ENCODE measurements around the gene STXBP1. TPM values are rescaled to one million over a fixed set of nuclear protein-coding genes. Genes with fewer than 3 reads are reported as not detected.

The STXBP1 gene
- total and polyA plus RNA-seq, 2 of the 13 experiments (the other 11 are each of a cell fraction or from before 2014, with no cell fraction given) = 2.9 TPM

DNA sequence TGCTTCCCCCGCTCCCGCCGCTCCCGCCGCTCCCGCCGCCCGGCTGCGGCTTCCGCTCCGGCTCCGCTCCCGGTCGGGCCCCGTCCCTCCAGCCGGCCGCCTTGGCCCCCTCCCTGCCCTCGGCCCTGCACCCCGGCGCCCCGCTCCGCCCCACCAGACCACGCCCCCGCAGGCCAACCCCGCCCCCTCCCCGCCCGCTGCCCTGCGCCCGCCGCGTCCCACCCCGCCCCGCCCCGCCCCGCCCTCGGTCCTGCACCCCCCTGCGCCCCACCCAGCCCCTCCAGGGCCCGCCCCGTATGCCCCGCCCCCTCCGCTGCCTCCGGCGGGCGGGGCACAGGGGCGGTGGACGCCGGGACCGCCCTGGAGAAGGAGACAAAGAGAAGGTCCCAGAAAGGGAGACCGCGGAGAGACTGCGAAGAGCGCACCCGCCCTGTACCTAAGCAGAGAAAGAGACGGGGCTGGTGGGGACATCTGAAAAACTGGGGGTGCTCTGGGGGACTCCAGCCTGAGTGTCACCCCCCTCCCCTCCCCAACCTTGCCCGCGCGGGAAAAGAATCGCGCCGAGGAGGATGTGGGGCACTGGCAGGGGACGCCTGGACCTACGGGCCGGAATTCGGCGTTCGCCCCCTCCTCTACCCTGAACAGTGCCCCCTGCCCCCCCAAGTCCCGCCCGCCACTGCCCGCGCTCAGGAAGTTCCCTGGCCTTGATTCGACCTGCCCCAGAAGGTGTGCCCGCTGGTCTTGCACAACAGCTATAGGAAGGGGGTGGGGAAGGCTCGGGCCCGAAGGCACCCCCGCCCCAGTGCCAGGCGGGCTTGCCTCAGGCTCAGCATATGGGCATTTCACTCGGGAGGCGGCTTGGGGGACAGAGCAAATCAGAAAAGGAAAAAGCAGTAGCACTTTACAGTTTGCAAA lies 42.8 kb upstream of the STXBP1 start (continued):
- TF ChIP-seq, protein P1, sequence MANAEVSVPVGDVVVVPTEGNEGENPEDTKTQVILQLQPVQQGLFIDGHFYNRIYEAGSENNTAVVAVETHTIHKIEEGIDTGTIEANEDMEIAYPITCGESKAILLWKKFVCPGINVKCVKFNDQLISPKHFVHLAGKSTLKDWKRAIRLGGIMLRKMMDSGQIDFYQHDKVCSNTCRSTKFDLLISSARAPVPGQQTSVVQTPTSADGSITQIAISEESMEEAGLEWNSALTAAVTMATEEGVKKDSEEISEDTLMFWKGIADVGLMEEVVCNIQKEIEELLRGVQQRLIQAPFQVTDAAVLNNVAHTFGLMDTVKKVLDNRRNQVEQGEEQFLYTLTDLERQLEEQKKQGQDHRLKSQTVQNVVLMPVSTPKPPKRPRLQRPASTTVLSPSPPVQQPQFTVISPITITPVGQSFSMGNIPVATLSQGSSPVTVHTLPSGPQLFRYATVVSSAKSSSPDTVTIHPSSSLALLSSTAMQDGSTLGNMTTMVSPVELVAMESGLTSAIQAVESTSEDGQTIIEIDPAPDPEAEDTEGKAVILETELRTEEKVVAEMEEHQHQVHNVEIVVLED (CRISPR knock-in tag; IDR thresholded peaks at IDR 0.05; ENCODE audit: borderline replicate concordance) = peak; percentile 50; the same call in 1 of the 2 replicates

DNA sequence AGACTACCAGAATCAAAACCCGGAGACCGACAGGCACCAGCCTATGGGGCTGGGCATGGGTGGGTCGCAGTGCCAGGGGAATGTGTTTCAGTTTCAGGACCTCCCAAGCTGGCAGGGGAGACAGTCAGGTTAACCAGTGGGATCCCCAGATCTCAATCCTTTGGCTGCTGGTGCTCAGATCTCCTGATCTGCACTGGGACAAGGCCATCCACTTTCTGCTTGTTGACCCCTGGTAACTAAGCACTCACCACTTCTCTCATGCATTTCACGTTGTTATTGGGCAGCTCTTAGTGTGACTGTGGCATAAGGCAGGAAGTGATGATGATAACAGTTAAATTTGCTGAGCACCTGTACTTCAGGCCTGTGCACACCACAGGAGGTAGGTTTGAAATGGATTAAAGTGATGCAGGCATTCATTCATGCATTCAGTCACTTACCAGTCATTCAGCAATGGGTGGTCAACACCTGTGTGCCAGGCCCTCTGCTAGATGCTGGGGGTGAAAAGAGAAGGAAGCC lies 42.1 kb upstream of the STXBP1 start:
- peak overlapping the region; percentile 50 to 79 (median 59) for H3K4me3 ChIP-seq (replicated peaks in 1 of 3; ENCODE audit: insufficient read depth in 1 of 3, low read depth in 2 of 3, low read length in 3 of 3)
- TF ChIP-seq RFX5 (IDR thresholded peaks at IDR 0.05; ENCODE audit: low read depth, low read length) (peak; percentile 97), SAP130 (CRISPR knock-in tag; IDR thresholded peaks at IDR 0.05; ENCODE audit: low read depth) (peak; percentile 16), NFIB (CRISPR knock-in tag; IDR thresholded peaks at IDR 0.05; ENCODE audit: borderline replicate concordance) (no peak), ZNF343 (CRISPR knock-in tag; IDR thresholded peaks at IDR 0.05) (no peak), RFXANK (CRISPR knock-in tag; IDR thresholded peaks at IDR 0.05) (peak; percentile 87; the same call in 1 of the 2 replicates), RFXAP (CRISPR knock-in tag; IDR thresholded peaks at IDR 0.05; ENCODE audit: borderline replicate concordance) (peak; percentile 68; the same call in 1 of the 2 replicates)
- TF ChIP-seq, protein P2, sequence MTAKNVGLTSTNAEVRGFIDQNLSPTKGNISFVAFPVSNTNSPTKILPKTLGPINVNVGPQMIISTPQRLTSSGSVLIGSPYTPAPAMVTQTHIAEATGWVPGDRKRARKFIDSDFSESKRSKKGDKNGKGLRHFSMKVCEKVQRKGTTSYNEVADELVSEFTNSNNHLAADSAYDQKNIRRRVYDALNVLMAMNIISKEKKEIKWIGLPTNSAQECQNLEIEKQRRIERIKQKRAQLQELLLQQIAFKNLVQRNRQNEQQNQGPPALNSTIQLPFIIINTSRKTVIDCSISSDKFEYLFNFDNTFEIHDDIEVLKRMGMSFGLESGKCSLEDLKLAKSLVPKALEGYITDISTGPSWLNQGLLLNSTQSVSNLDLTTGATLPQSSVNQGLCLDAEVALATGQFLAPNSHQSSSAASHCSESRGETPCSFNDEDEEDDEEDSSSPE (CRISPR knock-in tag; IDR thresholded peaks at IDR 0.05) = peak; percentile 6; the same call in 1 of the 2 replicates
- TF ChIP-seq, protein P3, sequence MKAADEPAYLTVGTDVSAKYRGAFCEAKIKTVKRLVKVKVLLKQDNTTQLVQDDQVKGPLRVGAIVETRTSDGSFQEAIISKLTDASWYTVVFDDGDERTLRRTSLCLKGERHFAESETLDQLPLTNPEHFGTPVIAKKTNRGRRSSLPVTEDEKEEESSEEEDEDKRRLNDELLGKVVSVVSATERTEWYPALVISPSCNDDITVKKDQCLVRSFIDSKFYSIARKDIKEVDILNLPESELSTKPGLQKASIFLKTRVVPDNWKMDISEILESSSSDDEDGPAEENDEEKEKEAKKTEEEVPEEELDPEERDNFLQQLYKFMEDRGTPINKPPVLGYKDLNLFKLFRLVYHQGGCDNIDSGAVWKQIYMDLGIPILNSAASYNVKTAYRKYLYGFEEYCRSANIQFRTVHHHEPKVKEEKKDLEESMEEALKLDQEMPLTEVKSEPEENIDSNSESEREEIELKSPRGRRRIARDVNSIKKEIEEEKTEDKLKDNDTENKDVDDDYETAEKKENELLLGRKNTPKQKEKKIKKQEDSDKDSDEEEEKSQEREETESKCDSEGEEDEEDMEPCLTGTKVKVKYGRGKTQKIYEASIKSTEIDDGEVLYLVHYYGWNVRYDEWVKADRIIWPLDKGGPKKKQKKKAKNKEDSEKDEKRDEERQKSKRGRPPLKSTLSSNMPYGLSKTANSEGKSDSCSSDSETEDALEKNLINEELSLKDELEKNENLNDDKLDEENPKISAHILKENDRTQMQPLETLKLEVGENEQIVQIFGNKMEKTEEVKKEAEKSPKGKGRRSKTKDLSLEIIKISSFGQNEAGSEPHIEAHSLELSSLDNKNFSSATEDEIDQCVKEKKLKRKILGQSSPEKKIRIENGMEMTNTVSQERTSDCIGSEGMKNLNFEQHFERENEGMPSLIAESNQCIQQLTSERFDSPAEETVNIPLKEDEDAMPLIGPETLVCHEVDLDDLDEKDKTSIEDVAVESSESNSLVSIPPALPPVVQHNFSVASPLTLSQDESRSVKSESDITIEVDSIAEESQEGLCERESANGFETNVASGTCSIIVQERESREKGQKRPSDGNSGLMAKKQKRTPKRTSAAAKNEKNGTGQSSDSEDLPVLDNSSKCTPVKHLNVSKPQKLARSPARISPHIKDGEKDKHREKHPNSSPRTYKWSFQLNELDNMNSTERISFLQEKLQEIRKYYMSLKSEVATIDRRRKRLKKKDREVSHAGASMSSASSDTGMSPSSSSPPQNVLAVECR (CRISPR knock-in tag; IDR thresholded peaks at IDR 0.05; ENCODE audit: borderline replicate concordance) = peak; percentile 27; the same call in 1 of the 2 replicates
- TF ChIP-seq, protein P4, sequence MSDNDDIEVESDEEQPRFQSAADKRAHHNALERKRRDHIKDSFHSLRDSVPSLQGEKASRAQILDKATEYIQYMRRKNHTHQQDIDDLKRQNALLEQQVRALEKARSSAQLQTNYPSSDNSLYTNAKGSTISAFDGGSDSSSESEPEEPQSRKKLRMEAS (IDR thresholded peaks at IDR 0.05) = no peak
- TF ChIP-seq, protein P5, sequence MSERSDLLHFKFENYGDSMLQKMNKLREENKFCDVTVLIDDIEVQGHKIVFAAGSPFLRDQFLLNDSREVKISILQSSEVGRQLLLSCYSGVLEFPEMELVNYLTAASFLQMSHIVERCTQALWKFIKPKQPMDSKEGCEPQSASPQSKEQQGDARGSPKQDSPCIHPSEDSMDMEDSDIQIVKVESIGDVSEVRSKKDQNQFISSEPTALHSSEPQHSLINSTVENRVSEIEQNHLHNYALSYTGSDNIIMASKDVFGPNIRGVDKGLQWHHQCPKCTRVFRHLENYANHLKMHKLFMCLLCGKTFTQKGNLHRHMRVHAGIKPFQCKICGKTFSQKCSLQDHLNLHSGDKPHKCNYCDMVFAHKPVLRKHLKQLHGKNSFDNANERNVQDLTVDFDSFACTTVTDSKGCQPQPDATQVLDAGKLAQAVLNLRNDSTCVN (CRISPR knock-in tag; IDR thresholded peaks at IDR 0.05; ENCODE audit: borderline replicate concordance) = peak; percentile 6; the same call in 1 of the 2 replicates

More for the DNA sequence above, 42.1 kb upstream of the STXBP1 start:
- FAIRE-seq = peak; percentile 66
- ATAC-seq = peak; percentile 26
- H3K36me3 ChIP-seq (replicated peaks in 1 of 2; ENCODE audit: control insufficient read depth in 1 of 2, insufficient read depth in 2 of 2, low read length in 2 of 2) = no peaks in the 10 kb centered on the region; a peak in 1 of 5 replicates
- ChIA-PET CTCF (ENCODE audit: low intra/inter-chr PET ratio, low total read pairs) (no interaction called here), POLR2A (interaction anchor here (0.9 to 1.6 kb wide), 3 partner anchors 9 to 25 kb away, joined by 3 to 9 read pairs (median 4); no protein-coding TSS in a partner anchor)
- no peak for DNase-seq (ENCODE audit: low spot score)
- peak overlapping the region; percentile 85 for H3K4me2 ChIP-seq (ENCODE audit: low read depth, low read length)
- intact Hi-C loops (cut with micrococcal nuclease; ENCODE audit: unreplicated experiment) (no loop called here), in situ Hi-C loops (cut with HindIII; ENCODE audit: extremely low pct_ligation_motif_present, low pct_unique_long_range_greater_than_20kb) (no loop called here)
- no TSS peak for BruUV-seq (replicated peaks)
- peaks cover 29% of the 10 kb centered on the region for H3K79me2 ChIP-seq (ENCODE audit: insufficient read depth, low read length)
- no peak overlapping the region for H3K27ac ChIP-seq (ENCODE audit: extremely low read length, insufficient read depth, low read length)
- H3K9me3 ChIP-seq (ENCODE audit: low read length) = no peaks in the 10 kb centered on the region
- 9% methylated on average over 4 of the region's 4 CpGs for WGBS (ENCODE audit: low lambda C conversion rate)
- H4K20me1 ChIP-seq (ENCODE audit: insufficient read depth, low read length) = peaks cover 3% of the 10 kb centered on the region; the same call in 1 of the 2 replicates
- peak overlapping the region; percentile 69 for H3K9ac ChIP-seq (ENCODE audit: insufficient read depth, low read depth, low read length)
- no peaks in the 10 kb centered on the region; a peak in 2 of 5 replicates for H3K27me3 ChIP-seq (ENCODE audit: control insufficient read depth in 1 of 2, insufficient read depth in 2 of 2, low read length in 2 of 2)
- no peak overlapping the region for H2AFZ ChIP-seq (ENCODE audit: low read length)
- H3K4me1 ChIP-seq (ENCODE audit: insufficient read depth, low read length) = peaks cover 65% of the 10 kb centered on the region

Measured in HepG2 (cell line).